ENCODE measurements around the gene GSX2. TPM values are rescaled to one million over a fixed set of nuclear protein-coding genes. Genes with fewer than 3 reads are reported as not detected.
A peak's percentile ranks its signal among the peaks of the same experiment; 100 is the strongest.
"Not testable (repeated sequence)": the region's sequence is repeated elsewhere in the genome, so short reads cannot be mapped to it uniquely, and the experiment has no call there.

The GSX2 gene
- total and polyA plus RNA-seq, 4 donors = not detected

GRCh38 chr4:54107951-54108748 is 8.2 kb downstream of the GSX2 start:
- Histone ChIP-seq H3K9ac (ENCODE audit: insufficient read depth in 1 of 2, low read length in 2 of 2) (no peak overlapping the region), H3K27me3 (ENCODE audit: control insufficient read depth in 3 of 3, insufficient read depth in 3 of 3, low read length in 2 of 3) (peaks cover 4 to 94% (median 87%) of the 10 kb centered on the region in 3 donors), H3K4me3 (no peak overlapping the region), H3K36me3 (ENCODE audit: control insufficient read depth in 4 of 4, insufficient read depth in 4 of 4, low read length in 4 of 4) (no peaks in the 10 kb centered on the region), H3K27ac (ENCODE audit: low read depth in 1 of 2, low read length in 1 of 2) (no peak overlapping the region), H3K9me3 (ENCODE audit: control insufficient read depth in 4 of 4, insufficient read depth in 3 of 4, low read length in 3 of 4) (peaks cover 0 to 2% (median 0%) of the 10 kb centered on the region in 4 donors), H3K4me1 (ENCODE audit: control insufficient read depth in 5 of 5, insufficient read depth in 5 of 5, low read length in 5 of 5) (peaks cover 0 to 31% (median 4%) of the 10 kb centered on the region in 5 donors)
- 7 to 18% methylated on average over 22 of the region's 22 CpGs for WGBS, 2 donors
- no peak for ATAC-seq (ENCODE audit: insufficient read depth, low FRiP score)
- peak in 1 of 3 donors; percentile 20 for DNase-seq
- TF ChIP-seq, protein P1, sequence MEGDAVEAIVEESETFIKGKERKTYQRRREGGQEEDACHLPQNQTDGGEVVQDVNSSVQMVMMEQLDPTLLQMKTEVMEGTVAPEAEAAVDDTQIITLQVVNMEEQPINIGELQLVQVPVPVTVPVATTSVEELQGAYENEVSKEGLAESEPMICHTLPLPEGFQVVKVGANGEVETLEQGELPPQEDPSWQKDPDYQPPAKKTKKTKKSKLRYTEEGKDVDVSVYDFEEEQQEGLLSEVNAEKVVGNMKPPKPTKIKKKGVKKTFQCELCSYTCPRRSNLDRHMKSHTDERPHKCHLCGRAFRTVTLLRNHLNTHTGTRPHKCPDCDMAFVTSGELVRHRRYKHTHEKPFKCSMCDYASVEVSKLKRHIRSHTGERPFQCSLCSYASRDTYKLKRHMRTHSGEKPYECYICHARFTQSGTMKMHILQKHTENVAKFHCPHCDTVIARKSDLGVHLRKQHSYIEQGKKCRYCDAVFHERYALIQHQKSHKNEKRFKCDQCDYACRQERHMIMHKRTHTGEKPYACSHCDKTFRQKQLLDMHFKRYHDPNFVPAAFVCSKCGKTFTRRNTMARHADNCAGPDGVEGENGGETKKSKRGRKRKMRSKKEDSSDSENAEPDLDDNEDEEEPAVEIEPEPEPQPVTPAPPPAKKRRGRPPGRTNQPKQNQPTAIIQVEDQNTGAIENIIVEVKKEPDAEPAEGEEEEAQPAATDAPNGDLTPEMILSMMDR (IDR thresholded peaks at IDR 0.05; ENCODE audit: control extremely low read depth, extremely low read depth) = no peak

GRCh38 chr4:54109241-54110018 is 9.5 kb downstream of the GSX2 start:
- Histone ChIP-seq H3K36me3 (ENCODE audit: control insufficient read depth in 4 of 4, insufficient read depth in 4 of 4, low read length in 4 of 4) (no peaks in the 10 kb centered on the region), H3K9me3 (ENCODE audit: control insufficient read depth in 4 of 4, insufficient read depth in 3 of 4, low read length in 3 of 4) (peaks cover 0 to 2% (median 0%) of the 10 kb centered on the region in 4 donors), H3K9ac (ENCODE audit: insufficient read depth in 1 of 2, low read length in 2 of 2) (no peak overlapping the region), H3K27me3 (ENCODE audit: control insufficient read depth in 3 of 3, insufficient read depth in 3 of 3, low read length in 2 of 3) (peaks cover 4 to 84% (median 78%) of the 10 kb centered on the region in 3 donors), H3K4me1 (ENCODE audit: control insufficient read depth in 5 of 5, insufficient read depth in 5 of 5, low read length in 5 of 5) (peaks cover 0 to 21% (median 2%) of the 10 kb centered on the region in 5 donors), H3K27ac (ENCODE audit: low read depth in 1 of 2, low read length in 1 of 2) (no peak overlapping the region), H3K4me3 (no peak overlapping the region)
- DNase-seq = peak in 1 of 3 donors; percentile 13
- TF ChIP-seq, protein P1 (IDR thresholded peaks at IDR 0.05; ENCODE audit: control extremely low read depth, extremely low read depth) = no peak
- 6 to 11% methylated on average over 51 of the region's 51 CpGs for WGBS, 2 donors
- ATAC-seq (ENCODE audit: insufficient read depth, low FRiP score) = peak; percentile 47

- no peaks in the 10 kb centered on the region for H3K36me3 ChIP-seq (ENCODE audit: control insufficient read depth in 4 of 4, insufficient read depth in 4 of 4, low read length in 4 of 4)
- WGBS, 2 donors = 14 to 23% methylated on average over 10 of the region's 10 CpGs
- no peak for ATAC-seq (ENCODE audit: insufficient read depth, low FRiP score)
- no peak overlapping the region for H3K27ac ChIP-seq (ENCODE audit: low read depth in 1 of 2, low read length in 1 of 2)
- TF ChIP-seq, protein P1 (IDR thresholded peaks at IDR 0.05; ENCODE audit: control extremely low read depth, extremely low read depth) = no peak
- no peak overlapping the region for H3K9ac ChIP-seq (ENCODE audit: insufficient read depth in 1 of 2, low read length in 2 of 2)
- H3K9me3 ChIP-seq (ENCODE audit: control insufficient read depth in 4 of 4, insufficient read depth in 3 of 4, low read length in 3 of 4) = peaks cover 0 to 4% (median 0%) of the 10 kb centered on the region in 4 donors
- peak in 1 of 3 donors; percentile 8 for DNase-seq
- H3K27me3 ChIP-seq (ENCODE audit: control insufficient read depth in 3 of 3, insufficient read depth in 3 of 3, low read length in 2 of 3) = peaks cover 4 to 83% (median 72%) of the 10 kb centered on the region in 3 donors
- peaks cover 0 to 21% (median 2%) of the 10 kb centered on the region in 5 donors for H3K4me1 ChIP-seq (ENCODE audit: control insufficient read depth in 5 of 5, insufficient read depth in 5 of 5, low read length in 5 of 5)
- no peak overlapping the region for H3K4me3 ChIP-seq
Measured at GRCh38 chr4:54110019-54110416, 10.1 kb downstream of the GSX2 start.

DNA sequence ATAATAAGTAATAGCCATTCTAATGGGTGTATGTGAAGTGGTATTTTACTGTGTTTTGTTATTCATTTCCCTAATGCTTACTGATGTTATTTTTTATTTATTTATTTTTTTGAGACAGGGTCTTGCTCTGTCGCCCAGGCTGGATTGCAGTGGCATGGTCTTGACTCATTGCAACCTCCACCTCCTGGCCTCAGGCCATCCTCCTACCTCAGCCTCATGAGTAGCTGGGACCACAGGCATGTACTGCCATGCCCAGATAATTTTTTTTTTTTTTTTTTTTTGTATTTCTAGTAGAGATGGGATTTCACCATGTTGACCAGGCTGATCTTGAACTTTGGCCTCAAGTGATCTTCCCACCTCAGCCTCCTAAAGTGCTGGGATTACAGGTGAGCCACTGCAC is 13.2 kb downstream of the GSX2 start:
- DNase-seq; H3K27ac ChIP-seq (ENCODE audit: low read depth in 1 of 2, low read length in 1 of 2); ATAC-seq (ENCODE audit: insufficient read depth, low FRiP score); H3K4me3 ChIP-seq; H3K9ac ChIP-seq (ENCODE audit: insufficient read depth in 1 of 2, low read length in 2 of 2); H3K9me3 ChIP-seq (ENCODE audit: control insufficient read depth in 4 of 4, insufficient read depth in 3 of 4, low read length in 3 of 4); H3K36me3 ChIP-seq (ENCODE audit: control insufficient read depth in 4 of 4, insufficient read depth in 4 of 4, low read length in 4 of 4): not testable (repeated sequence)
- H3K27me3 ChIP-seq (ENCODE audit: control insufficient read depth in 3 of 3, insufficient read depth in 3 of 3, low read length in 2 of 3) = peaks cover 0 to 55% (median 41%) of the 10 kb centered on the region in 3 donors
- peaks cover 0 to 18% (median 0%) of the 10 kb centered on the region in 5 donors for H3K4me1 ChIP-seq (ENCODE audit: control insufficient read depth in 5 of 5, insufficient read depth in 5 of 5, low read length in 5 of 5)
- WGBS, 2 donors = 87 to 100% methylated on average over 1 of the region's 1 CpG

- not testable (repeated sequence) for DNase-seq
Measured at GRCh38 chr4:54116246-54116645, 16.3 kb downstream of the GSX2 start.

More at GRCh38 chr4:54116246-54116645, 16.3 kb downstream of the GSX2 start:
- H3K4me1 ChIP-seq (ENCODE audit: control insufficient read depth in 5 of 5, insufficient read depth in 5 of 5, low read length in 5 of 5); H3K4me3 ChIP-seq; H3K9ac ChIP-seq (ENCODE audit: insufficient read depth in 1 of 2, low read length in 2 of 2); H3K36me3 ChIP-seq (ENCODE audit: control insufficient read depth in 4 of 4, insufficient read depth in 4 of 4, low read length in 4 of 4); ATAC-seq (ENCODE audit: insufficient read depth, low FRiP score); H3K27ac ChIP-seq (ENCODE audit: low read depth in 1 of 2, low read length in 1 of 2); H3K9me3 ChIP-seq (ENCODE audit: control insufficient read depth in 4 of 4, insufficient read depth in 3 of 4, low read length in 3 of 4): not testable (repeated sequence)
- H3K27me3 ChIP-seq (ENCODE audit: control insufficient read depth in 3 of 3, insufficient read depth in 3 of 3, low read length in 2 of 3) = peaks cover 0 to 24% (median 14%) of the 10 kb centered on the region in 3 donors
- 94 to 96% methylated on average over 6 of the region's 6 CpGs for WGBS, 2 donors
